ENCODE results near the gene ADO.

- TF ChIP-seq CTCF (IDR thresholded peaks at IDR 0.05) (no peak), POLR2A (IDR thresholded peaks at IDR 0.05) (no peak)
Measured at GRCh38 chr10:62814756-62815380, 10.3 kb downstream of the ADO start.
